Measurements from ENCODE around the gene ST6GAL1.
"Not testable (repeated sequence)": the region's sequence is repeated elsewhere in the genome, so short reads cannot be mapped to it uniquely, and the experiment has no call there.

ST6GAL1 gene

DNA sequence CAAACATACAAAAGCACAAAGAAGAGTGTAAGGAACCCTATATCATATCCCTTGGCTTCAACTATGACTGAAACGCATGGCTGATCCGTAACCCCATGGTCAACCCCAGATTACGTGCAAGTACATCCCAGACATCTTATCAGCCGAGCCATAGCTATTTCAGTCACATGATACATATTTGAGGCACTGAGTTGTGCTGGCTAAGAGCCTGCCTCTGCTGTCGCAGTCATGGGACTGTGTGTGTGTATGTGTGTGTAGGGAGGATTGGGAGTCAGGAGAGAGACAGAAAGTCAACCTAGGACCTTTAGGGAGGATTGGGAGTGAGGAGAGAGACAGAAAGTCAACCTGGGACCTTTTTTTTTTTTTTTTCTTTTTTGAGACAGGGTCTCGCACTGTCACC lies 8.4 kb downstream of the ST6GAL1 start:
- H2AFZ ChIP-seq (ENCODE audit: low read depth, low read length) = no peak overlapping the region
- no peak overlapping the region for H3K4me3 ChIP-seq (ENCODE audit: low read length)
- no peaks in the 10 kb centered on the region for H3K27me3 ChIP-seq (ENCODE audit: insufficient read depth, low read length)
- H3K36me3 ChIP-seq (ENCODE audit: insufficient read depth, low read length) = no peaks in the 10 kb centered on the region
- no peaks in the 10 kb centered on the region for H3K9me3 ChIP-seq (ENCODE audit: low read length)
- H3K4me1 ChIP-seq (ENCODE audit: insufficient read depth, low read length) = peaks cover 2% of the 10 kb centered on the region

DNA sequence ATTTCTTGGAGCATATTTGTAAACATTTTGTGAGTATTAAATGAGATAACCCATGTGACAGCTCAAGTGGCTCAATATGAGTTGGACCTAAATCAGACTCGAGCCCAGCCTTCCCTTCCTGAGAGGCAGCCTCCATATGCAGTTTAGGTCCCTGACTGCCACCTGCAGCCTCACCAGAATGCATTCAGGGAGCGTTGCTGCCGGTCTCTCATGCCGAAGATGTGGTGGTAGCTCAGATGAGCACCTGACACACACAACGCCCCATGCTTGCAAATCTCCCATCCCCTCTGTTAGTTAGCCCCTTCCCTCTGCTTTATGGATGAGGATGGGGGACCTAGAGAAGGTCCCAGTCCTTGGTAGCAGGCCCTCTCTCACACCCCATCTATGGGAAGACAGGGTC lies 9.2 kb downstream of the ST6GAL1 start:
- no peak overlapping the region for H3K4me3 ChIP-seq (ENCODE audit: low read length)
- no peaks in the 10 kb centered on the region for H3K36me3 ChIP-seq (ENCODE audit: insufficient read depth, low read length)
- peaks cover 2% of the 10 kb centered on the region for H3K4me1 ChIP-seq (ENCODE audit: insufficient read depth, low read length)
- H3K9me3 ChIP-seq (ENCODE audit: low read length) = no peaks in the 10 kb centered on the region
- no peak overlapping the region for H2AFZ ChIP-seq (ENCODE audit: low read depth, low read length)
- no peaks in the 10 kb centered on the region for H3K27me3 ChIP-seq (ENCODE audit: insufficient read depth, low read length)

DNA sequence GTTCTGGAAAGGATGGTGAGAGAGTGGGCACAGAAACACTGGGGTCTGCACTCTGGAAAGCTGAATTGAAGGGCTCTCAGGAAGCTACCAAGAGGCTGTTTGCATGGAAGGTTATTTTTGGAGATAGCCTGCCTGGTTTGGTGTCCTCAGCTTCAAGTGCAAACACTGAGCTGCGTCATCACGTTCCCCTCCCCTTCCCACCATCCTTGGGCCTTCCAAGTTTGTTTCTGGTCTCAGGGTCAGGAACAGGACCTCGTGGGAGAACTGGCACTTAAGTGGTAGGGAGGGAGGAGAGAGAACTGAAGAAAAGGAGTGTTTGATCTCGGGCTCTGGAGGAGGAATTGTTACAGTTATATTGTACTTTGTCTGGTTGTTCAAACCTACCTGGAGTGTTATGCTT lies 10.6 kb downstream of the ST6GAL1 start:
- H3K4me3 ChIP-seq (ENCODE audit: low read length) = no peak overlapping the region
- H3K9me3 ChIP-seq (ENCODE audit: low read length) = no peaks in the 10 kb centered on the region
- H3K36me3 ChIP-seq (ENCODE audit: insufficient read depth, low read length) = no peaks in the 10 kb centered on the region
- H3K4me1 ChIP-seq (ENCODE audit: insufficient read depth, low read length) = peaks cover under 1% of the 10 kb centered on the region
- no peaks in the 10 kb centered on the region for H3K27me3 ChIP-seq (ENCODE audit: insufficient read depth, low read length)
- H2AFZ ChIP-seq (ENCODE audit: low read depth, low read length) = no peak overlapping the region

DNA sequence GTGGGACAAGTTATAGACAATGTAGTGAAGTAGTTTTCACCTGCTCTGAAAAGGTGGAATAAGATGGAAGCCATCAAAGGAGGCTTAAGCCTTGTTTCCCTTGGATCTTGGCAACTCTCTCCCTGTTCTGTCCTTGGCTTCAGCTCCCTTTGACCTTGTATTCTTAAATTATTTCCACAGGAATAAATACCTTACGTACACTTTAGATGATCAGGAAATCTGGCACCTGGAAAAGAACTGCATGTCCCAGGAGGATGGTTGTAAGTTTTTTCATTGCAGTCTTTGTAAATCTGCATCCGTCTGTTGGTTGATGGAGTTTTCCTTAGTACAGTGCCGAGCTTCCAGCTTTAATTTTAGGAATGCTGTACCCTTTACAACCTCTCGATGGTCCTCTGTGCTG lies 11.8 kb downstream of the ST6GAL1 start:
- H3K27me3 ChIP-seq (ENCODE audit: insufficient read depth, low read length) = no peaks in the 10 kb centered on the region
- H3K4me3 ChIP-seq (ENCODE audit: low read length) = no peak overlapping the region
- H3K4me1 ChIP-seq (ENCODE audit: insufficient read depth, low read length) = no peaks in the 10 kb centered on the region
- no peaks in the 10 kb centered on the region for H3K9me3 ChIP-seq (ENCODE audit: low read length)
- H3K36me3 ChIP-seq (ENCODE audit: insufficient read depth, low read length) = no peaks in the 10 kb centered on the region
- H2AFZ ChIP-seq (ENCODE audit: low read depth, low read length) = no peak overlapping the region

DNA sequence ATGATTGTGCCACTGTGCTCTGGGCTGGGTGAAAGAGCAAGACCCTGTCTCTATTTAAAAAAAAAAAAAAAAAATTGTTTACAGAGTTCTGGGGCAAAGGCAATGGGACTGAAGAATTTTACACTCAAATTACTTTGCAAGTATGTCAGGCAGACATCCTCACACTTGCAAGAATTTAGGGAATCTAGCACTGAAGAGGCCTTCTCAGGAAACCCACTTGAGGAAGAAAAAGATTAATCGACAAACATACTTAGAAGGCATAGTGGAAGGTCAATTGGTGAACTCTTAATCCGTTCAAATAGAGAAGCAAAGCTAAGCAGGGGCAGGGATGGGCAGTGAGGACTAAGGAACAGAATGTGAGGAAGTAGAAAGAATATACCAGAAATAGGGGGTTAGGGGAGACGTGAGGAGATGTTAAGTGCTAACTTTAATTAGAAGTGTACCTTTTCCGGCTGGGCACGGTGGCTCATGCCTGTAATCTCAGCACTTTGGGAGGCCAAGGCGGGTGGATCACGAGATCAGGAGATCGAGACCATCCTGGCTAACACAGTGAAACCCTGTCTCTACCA lies 15.0 kb downstream of the ST6GAL1 start:
- no peak overlapping the region for H3K4me3 ChIP-seq (ENCODE audit: low read length)
- no peaks in the 10 kb centered on the region for H3K36me3 ChIP-seq (ENCODE audit: insufficient read depth, low read length)
- H3K27me3 ChIP-seq (ENCODE audit: insufficient read depth, low read length) = no peaks in the 10 kb centered on the region
- no peaks in the 10 kb centered on the region for H3K9me3 ChIP-seq (ENCODE audit: low read length)
- no peak overlapping the region for H2AFZ ChIP-seq (ENCODE audit: low read depth, low read length)
- no peaks in the 10 kb centered on the region for H3K4me1 ChIP-seq (ENCODE audit: insufficient read depth, low read length)

DNA sequence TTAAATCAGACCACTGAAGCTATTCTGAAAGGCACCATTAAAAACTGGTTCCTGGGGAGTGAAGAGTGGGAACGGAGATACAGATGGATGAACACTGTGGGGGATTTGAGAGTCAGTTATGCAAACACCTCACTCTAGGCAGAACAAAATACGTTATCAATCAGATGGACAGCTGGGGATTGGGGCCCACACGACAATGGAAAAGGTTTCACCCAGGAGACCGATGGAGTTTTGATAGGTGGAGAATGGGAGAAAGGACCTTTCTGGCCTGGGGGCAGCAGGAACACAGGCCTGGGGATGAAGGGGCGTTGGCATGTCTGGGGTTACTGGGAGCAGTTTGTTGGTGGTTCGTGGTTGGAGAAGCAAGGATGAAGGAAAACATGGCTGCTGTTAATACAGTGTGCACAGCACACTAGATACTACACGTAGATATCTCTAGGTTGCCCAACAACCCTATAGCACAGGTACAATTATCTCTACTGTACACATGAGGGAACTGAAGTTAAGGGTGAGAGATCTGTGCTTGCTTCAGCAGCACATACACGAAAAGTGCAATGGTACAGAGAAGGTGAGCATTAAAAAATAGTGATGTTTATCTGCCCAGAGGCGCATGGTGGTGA lies 16.5 kb downstream of the ST6GAL1 start:
- Histone ChIP-seq H3K4me1 (ENCODE audit: insufficient read depth, low read length) (no peaks in the 10 kb centered on the region), H3K4me3 (ENCODE audit: low read length) (no peak overlapping the region), H2AFZ (ENCODE audit: low read depth, low read length) (no peak overlapping the region), H3K36me3 (ENCODE audit: insufficient read depth, low read length) (no peaks in the 10 kb centered on the region), H3K27me3 (ENCODE audit: insufficient read depth, low read length) (no peaks in the 10 kb centered on the region), H3K9me3 (ENCODE audit: low read length) (no peaks in the 10 kb centered on the region)

DNA sequence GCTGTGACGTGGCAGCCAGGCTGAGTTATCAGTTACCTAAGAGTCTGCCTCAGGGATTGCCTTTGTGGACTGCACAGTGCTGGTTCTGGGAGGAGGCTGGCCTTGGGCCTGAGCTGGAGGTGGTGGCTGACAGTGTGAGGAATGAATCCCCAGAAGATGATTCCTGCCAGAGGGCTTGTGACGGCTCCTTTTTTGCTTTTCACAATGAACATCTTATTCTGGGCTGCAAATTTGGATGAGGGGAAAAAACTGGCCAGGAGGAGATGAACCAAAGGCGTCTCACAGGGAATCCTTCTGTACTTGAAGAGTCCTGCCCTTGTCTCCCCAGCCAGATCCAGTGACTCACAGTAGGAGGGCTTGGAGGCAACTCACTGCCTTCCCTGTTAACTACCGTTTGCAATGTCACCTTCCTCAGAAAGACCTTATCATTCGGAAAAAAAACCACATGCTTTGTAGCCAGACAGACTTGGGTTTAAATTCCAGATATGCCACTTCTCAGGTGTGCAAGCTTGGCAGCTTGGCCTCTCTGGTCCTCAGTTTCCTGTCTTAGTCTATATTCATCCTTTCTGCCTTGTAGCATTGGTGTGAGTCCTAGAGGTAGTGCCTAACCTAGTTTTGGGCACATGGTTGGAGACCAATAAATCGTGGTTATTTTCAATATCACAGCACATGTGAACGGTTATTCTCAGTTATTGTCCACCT lies 19.1 kb downstream of the ST6GAL1 start:
- no peaks in the 10 kb centered on the region for H3K27me3 ChIP-seq (ENCODE audit: insufficient read depth, low read length)
- H3K36me3 ChIP-seq (ENCODE audit: insufficient read depth, low read length) = no peaks in the 10 kb centered on the region
- H3K4me3 ChIP-seq (ENCODE audit: low read length) = no peak overlapping the region
- H3K4me1 ChIP-seq (ENCODE audit: insufficient read depth, low read length) = no peaks in the 10 kb centered on the region
- H2AFZ ChIP-seq (ENCODE audit: low read depth, low read length) = no peak overlapping the region
- no peaks in the 10 kb centered on the region for H3K9me3 ChIP-seq (ENCODE audit: low read length)

DNA sequence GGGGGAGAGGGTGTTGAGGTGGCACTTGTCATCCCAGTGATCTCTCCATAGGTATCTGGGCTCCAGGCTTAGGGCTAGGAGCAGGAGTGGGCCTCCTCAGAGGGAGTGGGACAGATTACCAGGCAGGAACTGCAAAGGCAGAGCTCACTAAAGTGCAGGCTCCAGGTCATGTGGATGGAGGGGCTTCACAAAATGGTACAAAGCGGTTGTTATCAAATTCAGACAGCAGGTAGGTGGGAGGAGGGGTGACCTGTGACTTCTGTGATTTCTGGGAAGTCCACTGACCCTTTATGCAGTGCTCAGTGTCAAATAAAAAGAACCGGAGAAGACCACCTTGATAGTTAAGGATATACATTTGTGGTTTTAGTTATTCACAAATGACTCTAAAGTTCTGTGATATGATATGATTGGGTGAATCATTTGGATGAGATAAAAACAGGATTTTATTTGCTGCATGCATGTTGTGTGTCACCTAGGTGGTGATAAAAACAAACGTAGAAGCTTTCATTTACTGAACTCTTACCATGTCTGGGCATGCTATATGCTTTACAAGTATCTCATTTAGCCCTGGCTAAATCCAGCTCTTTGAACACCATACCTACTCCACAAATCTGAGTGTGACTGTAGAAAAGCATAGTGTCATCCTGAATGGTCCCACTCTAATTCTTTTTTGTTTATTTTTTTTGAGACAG lies 20.2 kb downstream of the ST6GAL1 start:
- no peaks in the 10 kb centered on the region for H3K27me3 ChIP-seq (ENCODE audit: insufficient read depth, low read length)
- no peak overlapping the region for H2AFZ ChIP-seq (ENCODE audit: low read depth, low read length)
- no peaks in the 10 kb centered on the region for H3K4me1 ChIP-seq (ENCODE audit: insufficient read depth, low read length)
- H3K9me3 ChIP-seq (ENCODE audit: low read length) = no peaks in the 10 kb centered on the region
- no peak overlapping the region for H3K4me3 ChIP-seq (ENCODE audit: low read length)
- H3K36me3 ChIP-seq (ENCODE audit: insufficient read depth, low read length) = no peaks in the 10 kb centered on the region

DNA sequence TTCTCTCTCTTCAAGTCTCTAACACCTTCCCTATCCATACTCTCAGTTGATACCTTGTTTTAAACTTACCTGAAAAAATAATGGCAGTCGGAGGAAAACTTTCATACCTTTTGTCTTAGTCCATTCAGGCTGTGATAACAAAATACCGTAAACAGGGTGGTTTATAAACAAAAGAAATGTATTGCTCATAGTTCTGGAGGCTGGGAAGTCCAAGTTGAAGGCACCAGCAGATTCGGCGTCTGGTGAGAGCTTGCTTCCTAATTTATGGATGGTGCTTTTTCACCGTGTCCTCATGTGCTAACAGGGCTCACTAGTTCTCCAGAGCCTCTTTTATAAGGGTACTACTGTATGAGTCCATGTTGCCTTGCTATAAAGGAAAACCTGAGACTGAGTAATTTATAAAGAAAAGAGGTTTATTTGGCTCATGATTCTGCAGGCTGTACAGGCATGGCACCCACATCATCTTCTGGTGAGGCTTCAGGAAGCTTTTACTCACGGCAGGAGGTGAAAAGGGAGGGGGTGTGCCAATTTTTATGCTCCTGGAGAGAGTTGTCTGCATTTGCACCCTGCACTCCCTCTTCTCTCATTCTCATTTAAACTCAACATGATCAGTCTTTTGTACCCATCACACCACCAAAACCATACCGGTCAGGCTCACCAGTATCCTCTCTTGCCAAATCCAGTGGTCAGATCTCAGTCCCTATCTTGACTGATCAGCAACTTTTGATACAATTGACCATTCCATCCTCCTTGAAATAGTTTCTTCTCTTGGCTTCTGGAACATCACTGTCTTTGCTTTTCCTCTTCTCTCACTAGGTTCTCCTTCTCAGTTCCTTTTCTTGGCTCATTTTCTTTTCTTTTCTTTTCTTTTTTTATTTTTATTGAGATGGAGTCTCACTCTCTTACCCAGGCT lies 21.6 kb downstream of the ST6GAL1 start:
- Histone ChIP-seq H2AFZ (ENCODE audit: low read depth, low read length) (no peak overlapping the region), H3K36me3 (ENCODE audit: insufficient read depth, low read length) (no peaks in the 10 kb centered on the region), H3K27me3 (ENCODE audit: insufficient read depth, low read length) (no peaks in the 10 kb centered on the region), H3K9me3 (ENCODE audit: low read length) (no peaks in the 10 kb centered on the region), H3K4me1 (ENCODE audit: insufficient read depth, low read length) (no peaks in the 10 kb centered on the region), H3K4me3 (ENCODE audit: low read length) (no peak overlapping the region)

DNA sequence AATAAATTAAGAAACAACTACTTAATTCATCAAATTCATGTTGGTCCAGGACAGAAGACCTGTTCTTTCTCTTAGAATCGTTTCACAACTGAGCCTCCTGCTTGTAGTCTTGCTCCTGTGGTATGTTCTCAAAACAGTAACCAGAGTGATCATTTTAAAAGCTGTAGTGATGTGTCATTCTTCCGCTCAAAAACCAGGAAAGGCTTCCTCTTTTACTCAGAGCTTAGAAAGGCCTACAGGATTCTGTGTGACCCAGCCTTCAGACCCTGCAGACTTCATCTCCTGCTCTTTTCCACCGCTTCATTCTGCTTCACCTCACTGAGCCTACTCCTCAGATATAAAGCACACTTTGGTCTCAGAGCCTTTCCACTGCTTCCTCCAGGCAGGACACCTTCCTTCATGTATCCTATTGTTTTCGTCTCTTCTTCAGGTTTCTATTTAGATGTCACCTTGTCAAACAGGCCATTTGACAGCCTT lies 22.7 kb downstream of the ST6GAL1 start:
- H3K4me3 ChIP-seq (ENCODE audit: low read length) = no peak overlapping the region
- no peaks in the 10 kb centered on the region for H3K36me3 ChIP-seq (ENCODE audit: insufficient read depth, low read length)
- H3K4me1 ChIP-seq (ENCODE audit: insufficient read depth, low read length) = no peaks in the 10 kb centered on the region
- no peak overlapping the region for H2AFZ ChIP-seq (ENCODE audit: low read depth, low read length)
- no peaks in the 10 kb centered on the region for H3K9me3 ChIP-seq (ENCODE audit: low read length)
- no peaks in the 10 kb centered on the region for H3K27me3 ChIP-seq (ENCODE audit: insufficient read depth, low read length)

DNA sequence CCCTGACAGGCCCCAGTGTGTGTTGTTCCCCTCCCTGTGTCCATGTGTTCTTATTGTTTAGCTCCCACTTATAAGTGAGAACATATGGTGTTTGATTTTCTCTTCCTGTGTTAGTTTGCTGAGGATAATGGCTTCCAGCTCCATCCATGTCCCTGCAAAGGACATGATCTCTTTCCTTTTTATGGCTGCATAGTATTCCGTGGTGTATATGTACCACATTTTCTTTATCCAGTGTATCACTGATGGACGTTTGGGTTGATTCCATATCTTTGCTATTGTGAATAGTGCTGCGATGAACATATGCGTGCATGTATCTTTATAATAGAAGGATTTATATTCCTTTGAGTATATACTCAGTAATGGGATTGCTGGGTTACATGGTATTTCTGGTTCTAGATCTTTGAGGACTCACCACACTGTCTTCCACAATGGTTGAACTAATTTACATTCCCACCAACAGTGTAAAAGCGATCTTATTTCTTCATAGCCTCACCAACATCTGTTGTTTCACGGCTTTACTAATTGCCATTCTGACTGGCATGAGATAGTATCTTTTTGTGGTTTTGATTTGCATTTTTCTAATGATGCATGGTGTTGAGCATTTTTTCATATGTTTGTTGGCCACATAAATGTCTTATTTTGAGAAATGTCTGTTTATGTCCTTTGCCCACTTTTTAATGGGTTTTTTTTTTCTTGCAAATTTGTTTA lies 23.8 kb downstream of the ST6GAL1 start:
- H3K9me3 ChIP-seq (ENCODE audit: low read length); H3K4me1 ChIP-seq (ENCODE audit: insufficient read depth, low read length); H3K27me3 ChIP-seq (ENCODE audit: insufficient read depth, low read length); H2AFZ ChIP-seq (ENCODE audit: low read depth, low read length); H3K36me3 ChIP-seq (ENCODE audit: insufficient read depth, low read length); H3K4me3 ChIP-seq (ENCODE audit: low read length): not testable (repeated sequence)

Measured in neuron (in vitro differentiated cells).